T-cell (primary cell): ENCODE measurements around the gene ANKRD65. TPM values are rescaled to one million over a fixed set of nuclear protein-coding genes. Genes with fewer than 3 reads are reported as not detected.
"Not testable (repeated sequence)": the region's sequence is repeated elsewhere in the genome, so short reads cannot be mapped to it uniquely, and the experiment has no call there.

Experiments
- ATAC-seq, 4 experiments: fragments of 200-7000 bp in 3 of 4; fragments of 150-1000 bp in 1 of 4; cut with Tn5 transposase; replicated peaks in 1 of 4; 1 replicate in 3 of 4; 2 replicates in 1 of 4; pipeline ENCODE4 v1.10.0; 2021; ENCODE audit warnings: moderate library complexity in 3 of 4, mild to moderate bottlenecking in 2 of 4, moderate number of reproducible peaks in 1 of 4
- CTCF ChIA-PET, 2 donors: fragments of 300-600 bp; sonication (Branson Sonifier 250); formaldehyde crosslinking; loops; one replicate each; lab custom pipeline; 2022; ENCODE audit warnings: antibody characterized with exemption in 2 of 2; lab: Charles Lee
- POLR2A ChIA-PET, 2 donors: fragments of 300-600 bp; sonication (Branson Sonifier 250); formaldehyde crosslinking; loops; one replicate each; lab custom pipeline; 2022; ENCODE audit warnings: antibody characterized with exemption in 2 of 2; lab: Charles Lee
- DNase-seq, 35 experiments: peaks; one replicate each; pipeline versions ENCODE4 v3.0.0 to v3.0.0-alpha.2; 2013 to 2023
- H3K27ac ChIP-seq: one replicate; pipeline ENCODE4 v1.5.1; 2013; ENCODE audit warnings: low read length
- H3K27me3 ChIP-seq, 2 experiments: replicated peaks in 1 of 2; 1 replicate in 1 of 2; 2 replicates in 1 of 2; pipeline versions ENCODE4 v1.6.1 to v1.7.0; 2013; ENCODE audit warnings: low read length in 1 of 2, mixed read lengths in 1 of 2; ENCODE audit not compliant: control insufficient read depth in 2 of 2, insufficient read depth in 2 of 2; ENCODE audit errors: extremely low read depth in 1 of 2
- H3K36me3 ChIP-seq, 2 donors: 1 replicate in 1 of 2; 2 replicates in 1 of 2; pipeline versions ENCODE4 v1.6.1 to v1.7.0; 2013; ENCODE audit warnings: low read length in 1 of 2; ENCODE audit not compliant: control insufficient read depth in 2 of 2, insufficient read depth in 1 of 2; ENCODE audit errors: extremely low read depth in 1 of 2
- H3K4me1 ChIP-seq, 2 experiments: 1 replicate in 1 of 2; 2 replicates in 1 of 2; pipeline versions ENCODE4 v1.6.1 to v1.7.0; 2013; ENCODE audit warnings: low read length in 2 of 2, mixed read lengths in 1 of 2; ENCODE audit not compliant: insufficient read depth in 2 of 2, control insufficient read depth in 1 of 2; ENCODE audit errors: extremely low read depth in 1 of 2
- H3K4me3 ChIP-seq, 2 donors: 1 replicate in 1 of 2; 2 replicates in 1 of 2; pipeline versions ENCODE4 v1.5.1 to v1.7.0; 2013; ENCODE audit warnings: mild to moderate bottlenecking in 2 of 2, low read length in 1 of 2, moderate library complexity in 1 of 2; ENCODE audit not compliant: control insufficient read depth in 1 of 2; ENCODE audit errors: extremely low read depth in 1 of 2
- H3K9me3 ChIP-seq: 2 replicates; pipeline ENCODE4 v1.7.0; 2013
- H3K27ac Mint-ChIP-seq, 2 donors: one replicate each; pipeline ENCODE4 v1.8.0; 2020 to 2021; ENCODE audit warnings: mild to moderate bottlenecking in 2 of 2, mixed read lengths in 2 of 2
- H3K27me3 Mint-ChIP-seq, 2 donors: one replicate each; pipeline ENCODE4 v1.8.0; 2021 to 2022; ENCODE audit warnings: mixed read lengths in 2 of 2
- H3K36me3 Mint-ChIP-seq: one replicate; pipeline ENCODE4 v1.8.0; 2021; ENCODE audit warnings: mixed read lengths
- H3K4me1 Mint-ChIP-seq, 3 donors: one replicate each; pipeline ENCODE4 v1.8.0; 2020 to 2022; ENCODE audit warnings: mixed read lengths in 3 of 3, mild to moderate bottlenecking in 1 of 3
- H3K4me3 Mint-ChIP-seq, 3 donors: one replicate each; pipeline ENCODE4 v1.8.0; 2020 to 2022; ENCODE audit warnings: mild to moderate bottlenecking in 3 of 3, mixed read lengths in 3 of 3, moderate library complexity in 3 of 3
- H3K9me3 Mint-ChIP-seq, 3 donors: one replicate each; pipeline ENCODE4 v1.8.0; 2020 to 2022; ENCODE audit warnings: mixed read lengths in 3 of 3
- WGBS: methylation state at CpG from one replicate; pipeline ENCODE4 v1.1.5; 2013; ENCODE audit warnings: missing lambda C conversion rate; ENCODE audit not compliant: insufficient coverage; 5-methylcytosine and 5-hydroxymethylcytosine counted together
- total RNA-seq, 35 experiments: library from RNA in 6 of 35; stranded (reverse) in 6 of 35; fragments of 120-200 nt in 1 of 35; gene quantifications; one replicate each; pipeline versions ENCODE4 v1.2.1 to v1.2.4 and lab custom pipeline; 2013 to 2026

The ANKRD65 gene
- total RNA-seq, 5 donors from 2014 or later (not counting 1 experiment from before 2014, with no cell fraction given) = 0.20 TPM; not detected in 4

GRCh38 chr1:1406101-1406820 is 14.8 kb downstream of the ANKRD65 start:
- Histone ChIP-seq H3K9me3 (no peaks in the 10 kb centered on the region), H3K4me3 (peak overlapping the region; percentile 76 to 85), H3K36me3 (peaks cover 7 to 41% of the 10 kb centered on the region in 2 donors), H3K27ac (peak overlapping the region; percentile 67), H3K4me1 (peaks cover 11 to 44% of the 10 kb centered on the region in 2 experiments), H3K27me3 (no peaks in the 10 kb centered on the region)
- DNase-seq = no peak
- Mint-ChIP-seq H3K27ac (peak overlapping the region; percentile 82 to 87), H3K9me3 (no peaks in the 10 kb centered on the region), H3K4me1 (peaks cover 31 to 57% (median 48%) of the 10 kb centered on the region in 3 donors), H3K36me3 (peaks cover 23% of the 10 kb centered on the region), H3K4me3 (peak overlapping the region; percentile 89 to 95 (median 91)), H3K27me3 (no peaks in the 10 kb centered on the region)
- ATAC-seq = no peak
- POLR2A ChIA-PET = interaction anchor here in 1 of 2 donors (0.6 kb wide), 1 partner anchor 40 kb away, joined by 3 read pairs; no protein-coding TSS in a partner anchor
- WGBS = 40% methylated on average over 34 of the region's 43 CpGs
- CTCF ChIA-PET = no interaction called here

DNA sequence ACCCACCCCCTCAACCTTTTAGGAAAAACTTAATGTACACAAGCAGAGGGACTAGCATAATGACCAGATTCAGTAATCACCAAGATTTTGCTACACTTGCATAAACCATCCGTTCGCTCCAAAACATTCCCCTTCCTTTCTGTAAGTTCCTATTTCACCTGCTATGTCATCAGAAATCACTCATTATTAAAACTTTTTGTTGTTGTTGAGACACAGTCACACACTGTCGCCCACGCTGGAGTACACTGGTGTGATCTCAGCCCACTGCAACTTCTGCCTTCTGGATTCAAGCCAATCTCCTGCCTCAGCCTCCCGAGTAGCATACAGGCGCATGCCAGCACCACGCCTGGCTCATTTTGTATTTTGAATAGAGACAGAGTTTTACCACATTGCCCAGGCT is 17.4 kb downstream of the ANKRD65 start:
- H3K4me3 Mint-ChIP-seq = peak overlapping the region; percentile 7 to 22 (median 17)
- Histone ChIP-seq H3K27ac (no peak overlapping the region), H3K4me1 (peaks cover 22 to 56% of the 10 kb centered on the region in 2 experiments), H3K36me3 (peaks cover 14 to 50% of the 10 kb centered on the region in 2 donors), H3K27me3 (no peaks in the 10 kb centered on the region), H3K4me3 (no peak overlapping the region), H3K9me3 (no peaks in the 10 kb centered on the region)
- ATAC-seq (no peak), DNase-seq (no peak)
- H3K27me3 Mint-ChIP-seq = no peaks in the 10 kb centered on the region
- CTCF ChIA-PET = no interaction called here
- WGBS = 89% methylated on average over 6 of the region's 7 CpGs
- H3K9me3 Mint-ChIP-seq = no peaks in the 10 kb centered on the region
- POLR2A ChIA-PET = no interaction called here
- H3K4me1 Mint-ChIP-seq = peaks cover 45 to 66% (median 52%) of the 10 kb centered on the region in 3 donors
- peak overlapping the region in 1 of 2 donors; percentile 14 for H3K27ac Mint-ChIP-seq
- H3K36me3 Mint-ChIP-seq = peaks cover 27% of the 10 kb centered on the region

- H3K27ac ChIP-seq, H3K4me3 ChIP-seq, H3K9me3 ChIP-seq, H3K27ac Mint-ChIP-seq, DNase-seq, ATAC-seq, H3K9me3 Mint-ChIP-seq, H3K27me3 ChIP-seq, H3K27me3 Mint-ChIP-seq: not testable (repeated sequence)
- CTCF ChIA-PET = interaction anchor here in 1 of 2 donors (0.6 kb wide), 1 partner anchor 87 kb away, joined by 3 read pairs; no protein-coding TSS in a partner anchor
- Histone ChIP-seq H3K36me3 (peaks cover 14 to 51% of the 10 kb centered on the region in 2 donors), H3K4me1 (peaks cover 23 to 56% of the 10 kb centered on the region in 2 experiments)
- WGBS = 89% methylated on average over 3 of the region's 9 CpGs
- Mint-ChIP-seq H3K36me3 (peaks cover 27% of the 10 kb centered on the region), H3K4me1 (peaks cover 45 to 66% (median 52%) of the 10 kb centered on the region in 3 donors), H3K4me3 (peak overlapping the region in 2 of 3 donors; percentile 17 to 34)
- POLR2A ChIA-PET = interaction anchor here in 1 of 2 donors (0.7 kb wide), 1 partner anchor 28 kb away, joined by 4 read pairs; the partner anchor contains the start of gene AURKAIP1
These were observed 18.1 kb downstream of the ANKRD65 start for GRCh38 chr1:1402901-1403392.

GRCh38 chr1:1402072-1402900 is 18.8 kb downstream of the ANKRD65 start:
- ChIA-PET POLR2A (interaction anchor here in 1 of 2 donors (0.7 kb wide), 1 partner anchor 27 kb away, joined by 4 read pairs; the partner anchor contains the start of gene AURKAIP1), CTCF (interaction anchor here in 1 of 2 donors (0.6 kb wide), 1 partner anchor 87 kb away, joined by 3 read pairs; no protein-coding TSS in a partner anchor)
- Histone ChIP-seq H3K27ac (no peak overlapping the region), H3K9me3 (no peaks in the 10 kb centered on the region), H3K36me3 (peaks cover 14 to 57% of the 10 kb centered on the region in 2 donors), H3K4me1 (peaks cover 27 to 58% of the 10 kb centered on the region in 2 experiments), H3K27me3 (no peaks in the 10 kb centered on the region), H3K4me3 (no peak overlapping the region)
- Mint-ChIP-seq H3K27ac (peak overlapping the region; percentile 16 to 59), H3K9me3 (no peaks in the 10 kb centered on the region), H3K4me3 (peak overlapping the region in 1 of 3 donors; percentile 64), H3K36me3 (peaks cover 27% of the 10 kb centered on the region), H3K4me1 (peaks cover 47 to 72% (median 57%) of the 10 kb centered on the region in 3 donors), H3K27me3 (no peaks in the 10 kb centered on the region)
- no peak for ATAC-seq
- 88% methylated on average over 18 of the region's 20 CpGs for WGBS
- DNase-seq = peak in 5 of 35 experiments; percentile 16 to 52 (median 24)

GRCh38 chr1:1401457-1402010 is 19.5 kb downstream of the ANKRD65 start:
- peaks cover 27 to 58% of the 10 kb centered on the region in 2 experiments for H3K4me1 ChIP-seq
- ATAC-seq (no peak), DNase-seq (no peak)
- no peak overlapping the region for H3K4me3 ChIP-seq
- ChIA-PET POLR2A (no interaction called here), CTCF (no interaction called here)
- WGBS = 88% methylated on average over 3 of the region's 7 CpGs
- no peaks in the 10 kb centered on the region for H3K9me3 Mint-ChIP-seq
- no peak overlapping the region for H3K27ac ChIP-seq
- peak overlapping the region; percentile 62 to 85 (median 64) for H3K4me3 Mint-ChIP-seq
- no peaks in the 10 kb centered on the region for H3K27me3 Mint-ChIP-seq
- peaks cover 47 to 69% (median 56%) of the 10 kb centered on the region in 3 donors for H3K4me1 Mint-ChIP-seq
- peak overlapping the region in 1 of 2 donors; percentile 73 for H3K27ac Mint-ChIP-seq
- no peaks in the 10 kb centered on the region for H3K9me3 ChIP-seq
- peaks cover 27% of the 10 kb centered on the region for H3K36me3 Mint-ChIP-seq
- H3K36me3 ChIP-seq = peaks cover 14 to 63% of the 10 kb centered on the region in 2 donors
- H3K27me3 ChIP-seq = no peaks in the 10 kb centered on the region
